ENCODE results near the gene SLC18A2. TPM values are rescaled to one million over a fixed set of nuclear protein-coding genes. Genes with fewer than 3 reads are reported as not detected.

SLC18A2 gene
- total RNA-seq, 2 donors from 2014 or later: 0.24 TPM

GRCh38 chr10:117264782-117265181 is 23.9 kb downstream of the SLC18A2 start:
- Mint-ChIP-seq H3K27me3 (ENCODE audit: insufficient read depth) (no peaks in the 10 kb centered on the region), H3K4me3 (no peak overlapping the region), H3K27ac (no peak overlapping the region), H3K36me3 (ENCODE audit: low read depth) (no peaks in the 10 kb centered on the region), H3K4me1 (peaks cover 19% of the 10 kb centered on the region), H3K9me3 (no peaks in the 10 kb centered on the region)
- no peak for DNase-seq
- Histone ChIP-seq H3K27me3 (ENCODE audit: control insufficient read depth, insufficient read depth, low read length, poor library complexity, severe bottlenecking) (no peaks in the 10 kb centered on the region), H3K9ac (ENCODE audit: extremely low read depth, low read length, poor library complexity, severe bottlenecking) (no peak overlapping the region), H3K36me3 (ENCODE audit: control insufficient read depth, insufficient read depth, low read length) (no peaks in the 10 kb centered on the region), H3K9me3 (ENCODE audit: control insufficient read depth, low read length) (no peaks in the 10 kb centered on the region), H3K4me1 (ENCODE audit: control insufficient read depth, insufficient read depth, low read length) (peaks cover 7% of the 10 kb centered on the region), H3K27ac (ENCODE audit: low read depth, low read length) (no peak overlapping the region), H3K4me3 (ENCODE audit: low read length) (no peak overlapping the region)
- TF ChIP-seq CTCF (conservative IDR thresholded peaks at IDR 0.05): no peak
- WGBS, 2 experiments (ENCODE audit: insufficient coverage in 1 of 2, insufficient read length in 1 of 2): 81 to 82% methylated on average over 7 of the region's 7 CpGs

GRCh38 chr10:117266400-117266799 is 25.5 kb downstream of the SLC18A2 start:
- no peaks in the 10 kb centered on the region for H3K4me1 ChIP-seq (ENCODE audit: control insufficient read depth, insufficient read depth, low read length)
- H3K9ac ChIP-seq (ENCODE audit: extremely low read depth, low read length, poor library complexity, severe bottlenecking): no peak overlapping the region
- no peak overlapping the region for H3K4me3 ChIP-seq (ENCODE audit: low read length)
- H3K27ac ChIP-seq (ENCODE audit: low read depth, low read length): no peak overlapping the region
- H3K9me3 ChIP-seq (ENCODE audit: control insufficient read depth, low read length): no peaks in the 10 kb centered on the region
- Mint-ChIP-seq H3K27ac (no peak overlapping the region), H3K27me3 (ENCODE audit: insufficient read depth) (no peaks in the 10 kb centered on the region), H3K36me3 (ENCODE audit: low read depth) (no peaks in the 10 kb centered on the region), H3K4me1 (peaks cover 9% of the 10 kb centered on the region), H3K4me3 (no peak overlapping the region), H3K9me3 (no peaks in the 10 kb centered on the region)
- no peaks in the 10 kb centered on the region for H3K36me3 ChIP-seq (ENCODE audit: control insufficient read depth, insufficient read depth, low read length)
- no peak for DNase-seq
- no peaks in the 10 kb centered on the region for H3K27me3 ChIP-seq (ENCODE audit: control insufficient read depth, insufficient read depth, low read length, poor library complexity, severe bottlenecking)
- TF ChIP-seq CTCF (conservative IDR thresholded peaks at IDR 0.05): no peak
- 91 to 94% methylated on average over 6 to 9 of the region's 9 CpGs for WGBS, 2 experiments (ENCODE audit: insufficient coverage in 1 of 2, insufficient read length in 1 of 2)

GRCh38 chr10:117266812-117267211 is 25.9 kb downstream of the SLC18A2 start:
- H3K27ac ChIP-seq (ENCODE audit: low read depth, low read length): no peak overlapping the region
- Mint-ChIP-seq H3K9me3 (no peaks in the 10 kb centered on the region), H3K27me3 (ENCODE audit: insufficient read depth) (no peaks in the 10 kb centered on the region), H3K4me1 (peaks cover 9% of the 10 kb centered on the region), H3K36me3 (ENCODE audit: low read depth) (no peaks in the 10 kb centered on the region), H3K27ac (no peak overlapping the region), H3K4me3 (no peak overlapping the region)
- DNase-seq: no peak
- no peak overlapping the region for H3K9ac ChIP-seq (ENCODE audit: extremely low read depth, low read length, poor library complexity, severe bottlenecking)
- H3K36me3 ChIP-seq (ENCODE audit: control insufficient read depth, insufficient read depth, low read length): no peaks in the 10 kb centered on the region
- no peak overlapping the region for H3K4me3 ChIP-seq (ENCODE audit: low read length)
- H3K4me1 ChIP-seq (ENCODE audit: control insufficient read depth, insufficient read depth, low read length): no peaks in the 10 kb centered on the region
- TF ChIP-seq CTCF (conservative IDR thresholded peaks at IDR 0.05): no peak
- no peaks in the 10 kb centered on the region for H3K9me3 ChIP-seq (ENCODE audit: control insufficient read depth, low read length)
- 81% methylated on average over 2 of the region's 2 CpGs; no CpG with 5 or more reads in 1 of the 2 experiments for WGBS, 2 experiments (ENCODE audit: insufficient coverage in 1 of 2, insufficient read length in 1 of 2)
- no peaks in the 10 kb centered on the region for H3K27me3 ChIP-seq (ENCODE audit: control insufficient read depth, insufficient read depth, low read length, poor library complexity, severe bottlenecking)

Data from endodermal cell (in vitro differentiated cells).